Stimulated activated CD8-positive, alpha-beta memory T cell treated with anti-CD3 and anti-CD28 coated beads, Interleukin-7, amount 100 ng/mL, for 48 hours (primary cell): ENCODE measurements around the gene ENDOG.
"Not testable (repeated sequence)": the region's sequence is repeated elsewhere in the genome, so short reads cannot be mapped to it uniquely, and the experiment has no call there.

ENCODE experiments used
- DNase-seq, 2 donors: peaks; one replicate each; pipeline ENCODE4 v3.0.0-alpha.2; 2020; ENCODE audit warnings: low read depth in 1 of 2; ENCODE audit errors: extremely low read depth in 1 of 2

The ENDOG gene

GRCh38 chr9:128860937-128861336 is 42.6 kb downstream of the ENDOG start:
- no peak for DNase-seq

- no peak for DNase-seq
These were observed 43.2 kb downstream of the ENDOG start for GRCh38 chr9:128861501-128861900.

GRCh38 chr9:128862401-128862851 is 44.1 kb downstream of the ENDOG start:
- DNase-seq = no peak

GRCh38 chr9:128863647-128864046 is 45.3 kb downstream of the ENDOG start:
- peak; percentile 56 to 69 for DNase-seq

GRCh38 chr9:128870128-128870940 is 52.0 kb downstream of the ENDOG start:
- DNase-seq = no peak

- not testable (repeated sequence) for DNase-seq
These were observed 52.6 kb downstream of the ENDOG start for GRCh38 chr9:128870941-128871265.
